Spleen (tissue), 7 donors: Measurements from ENCODE around the gene THUMPD3.

Experiments
- POLR2A ChIP-seq, 3 donors: fragments of 450-650 bp; IDR thresholded peaks; one replicate each; pipeline ENCODE4 v1.5.1; 2017; ENCODE audit warnings: antibody characterized with exemption in 3 of 3, mild to moderate bottlenecking in 1 of 3
- POLR2AphosphoS5 ChIP-seq, 3 donors: sonication (generic); formaldehyde crosslinking; IDR thresholded peaks; one replicate each; pipeline ENCODE4 v1.5.1; 2017; ENCODE audit warnings: antibody characterized with exemption in 3 of 3
- TF ChIP-seq, protein P1 (sequence below), 11 experiments: fragments of 200-600 bp in 7 of 11; fragments of 450-650 bp in 4 of 11; sonication (generic) in 4 of 11; IDR thresholded peaks in 8 of 11; conservative IDR thresholded peaks in 3 of 11; 1 replicate in 7 of 11; 2 replicates in 4 of 11; pipeline versions ENCODE4 v1.4.0 to v1.8.0; 2016 to 2021; ENCODE audit warnings: antibody characterized with exemption in 11 of 11, inconsistent platforms in 4 of 11, mild to moderate bottlenecking in 1 of 11
- donor health status: DM: no; HTN: no; CAD: no; lungs with moderate emphysema.
- donor health status: DM: no; HTN: no; CAD: no.
- donor health status: DM: no; HTN: no; CAD: no.

DNA sequence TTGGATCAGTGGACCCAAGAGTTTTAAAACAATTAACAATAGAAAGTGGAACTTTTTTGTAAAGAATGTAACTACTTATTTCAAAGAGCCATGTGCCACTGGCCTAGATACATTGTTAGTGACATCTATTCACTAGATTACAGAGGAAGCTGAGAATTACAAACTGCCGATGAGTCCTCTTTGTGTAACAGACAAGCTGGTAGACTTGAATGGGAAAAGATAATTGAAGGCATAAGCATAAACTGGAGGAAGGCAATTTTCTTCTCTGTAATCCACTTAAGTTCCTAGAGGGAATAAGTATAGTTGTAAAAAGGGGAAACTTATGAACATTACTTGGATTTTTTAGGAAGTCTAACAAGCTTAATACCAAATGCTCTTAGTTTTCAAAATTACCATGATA lies 15.1 kb downstream of the THUMPD3 start:
- TF ChIP-seq, protein P1, sequence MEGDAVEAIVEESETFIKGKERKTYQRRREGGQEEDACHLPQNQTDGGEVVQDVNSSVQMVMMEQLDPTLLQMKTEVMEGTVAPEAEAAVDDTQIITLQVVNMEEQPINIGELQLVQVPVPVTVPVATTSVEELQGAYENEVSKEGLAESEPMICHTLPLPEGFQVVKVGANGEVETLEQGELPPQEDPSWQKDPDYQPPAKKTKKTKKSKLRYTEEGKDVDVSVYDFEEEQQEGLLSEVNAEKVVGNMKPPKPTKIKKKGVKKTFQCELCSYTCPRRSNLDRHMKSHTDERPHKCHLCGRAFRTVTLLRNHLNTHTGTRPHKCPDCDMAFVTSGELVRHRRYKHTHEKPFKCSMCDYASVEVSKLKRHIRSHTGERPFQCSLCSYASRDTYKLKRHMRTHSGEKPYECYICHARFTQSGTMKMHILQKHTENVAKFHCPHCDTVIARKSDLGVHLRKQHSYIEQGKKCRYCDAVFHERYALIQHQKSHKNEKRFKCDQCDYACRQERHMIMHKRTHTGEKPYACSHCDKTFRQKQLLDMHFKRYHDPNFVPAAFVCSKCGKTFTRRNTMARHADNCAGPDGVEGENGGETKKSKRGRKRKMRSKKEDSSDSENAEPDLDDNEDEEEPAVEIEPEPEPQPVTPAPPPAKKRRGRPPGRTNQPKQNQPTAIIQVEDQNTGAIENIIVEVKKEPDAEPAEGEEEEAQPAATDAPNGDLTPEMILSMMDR (IDR thresholded peaks at IDR 0.05 in 8 of 11, conservative IDR thresholded peaks at IDR 0.05 in 3 of 11), result no peak
- no peak for TF ChIP-seq POLR2A (IDR thresholded peaks at IDR 0.05)
- no peak for TF ChIP-seq POLR2AphosphoS5 (IDR thresholded peaks at IDR 0.05)
